GM10266 (cell line): ENCODE measurements around the gene TIMP4.

Experiments used
- DNase-seq: peaks from one replicate; pipeline ENCODE4 v3.0.0; 2012; ENCODE audit errors: extremely low spot score
- TF ChIP-seq, protein P1 (sequence below): IDR thresholded peaks from 2 replicates; pipeline ENCODE4 v1.5.1; 2012; ENCODE audit warnings: mild to moderate bottlenecking, low read depth; ENCODE audit not compliant: control insufficient read depth, insufficient read depth; ENCODE audit errors: missing control alignments

Gene TIMP4

DNA sequence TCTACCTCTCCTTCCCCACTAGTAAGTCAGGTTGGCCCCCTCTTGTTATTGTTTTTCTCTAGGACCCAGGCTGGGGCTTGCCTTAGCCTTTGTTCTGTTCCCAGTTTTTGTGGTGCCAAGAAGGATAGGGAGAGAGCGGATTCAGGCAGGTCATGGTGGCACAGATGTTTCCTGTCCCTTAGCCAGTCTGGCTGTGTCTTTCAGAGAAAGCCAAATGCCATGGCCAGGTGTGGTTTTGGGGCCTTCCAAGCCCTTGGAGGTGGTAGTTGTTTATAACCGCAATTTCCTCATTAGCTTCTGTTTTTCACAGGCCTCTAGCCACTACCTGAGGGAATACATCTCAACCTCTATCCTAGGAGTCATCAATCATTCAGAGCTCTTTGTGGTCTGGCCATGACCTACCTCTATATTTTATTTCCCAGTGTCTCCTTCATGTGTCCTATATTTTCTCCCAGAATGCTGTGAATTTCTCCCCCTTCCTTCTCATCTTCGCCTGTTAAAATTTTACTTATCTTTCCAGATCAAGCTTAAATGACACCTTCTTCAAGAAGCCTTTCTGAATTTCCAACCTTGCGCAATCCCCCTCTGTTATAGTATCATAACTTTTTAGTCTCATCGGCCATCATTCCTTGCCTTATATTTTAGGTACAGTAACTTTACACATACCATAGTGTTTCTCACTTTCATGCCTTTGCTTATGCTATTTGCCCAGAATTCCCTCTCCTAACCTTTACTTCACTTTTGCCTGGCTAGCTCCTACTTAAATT is 38.2 kb downstream of the TIMP4 start:
- DNase-seq: no peak
- TF ChIP-seq, protein P1, sequence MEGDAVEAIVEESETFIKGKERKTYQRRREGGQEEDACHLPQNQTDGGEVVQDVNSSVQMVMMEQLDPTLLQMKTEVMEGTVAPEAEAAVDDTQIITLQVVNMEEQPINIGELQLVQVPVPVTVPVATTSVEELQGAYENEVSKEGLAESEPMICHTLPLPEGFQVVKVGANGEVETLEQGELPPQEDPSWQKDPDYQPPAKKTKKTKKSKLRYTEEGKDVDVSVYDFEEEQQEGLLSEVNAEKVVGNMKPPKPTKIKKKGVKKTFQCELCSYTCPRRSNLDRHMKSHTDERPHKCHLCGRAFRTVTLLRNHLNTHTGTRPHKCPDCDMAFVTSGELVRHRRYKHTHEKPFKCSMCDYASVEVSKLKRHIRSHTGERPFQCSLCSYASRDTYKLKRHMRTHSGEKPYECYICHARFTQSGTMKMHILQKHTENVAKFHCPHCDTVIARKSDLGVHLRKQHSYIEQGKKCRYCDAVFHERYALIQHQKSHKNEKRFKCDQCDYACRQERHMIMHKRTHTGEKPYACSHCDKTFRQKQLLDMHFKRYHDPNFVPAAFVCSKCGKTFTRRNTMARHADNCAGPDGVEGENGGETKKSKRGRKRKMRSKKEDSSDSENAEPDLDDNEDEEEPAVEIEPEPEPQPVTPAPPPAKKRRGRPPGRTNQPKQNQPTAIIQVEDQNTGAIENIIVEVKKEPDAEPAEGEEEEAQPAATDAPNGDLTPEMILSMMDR: no peak

GRCh38 chr3:12117473-12117872 is 41.2 kb downstream of the TIMP4 start:
- TF ChIP-seq, protein P1: no peak
- DNase-seq: no peak

- TF ChIP-seq, protein P1: no peak
- DNase-seq: no peak
These were observed 41.8 kb downstream of the TIMP4 start for GRCh38 chr3:12116870-12117269.

DNA sequence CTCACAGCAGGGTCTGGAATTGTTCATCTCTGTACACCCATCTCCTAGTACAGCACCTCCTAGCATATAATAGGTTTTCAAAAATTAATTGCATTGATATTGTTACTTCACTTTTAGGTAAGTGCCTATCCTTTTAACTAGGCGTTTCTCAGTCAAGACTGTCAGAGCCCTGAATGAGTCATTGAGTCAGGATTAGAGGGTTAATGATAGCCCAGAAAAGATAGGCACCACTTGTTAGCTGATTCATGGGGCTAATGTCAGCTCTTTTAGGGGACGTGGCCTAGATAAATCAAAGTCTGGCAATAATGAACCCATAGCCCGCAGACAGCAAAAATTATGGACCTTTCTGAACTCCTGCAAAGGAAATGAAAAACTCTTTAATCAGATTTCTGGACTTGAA is 42.9 kb downstream of the TIMP4 start:
- TF ChIP-seq, protein P1: no peak
- no peak for DNase-seq

GRCh38 chr3:12115104-12115503 is 43.6 kb downstream of the TIMP4 start:
- TF ChIP-seq, protein P1: no peak

DNA sequence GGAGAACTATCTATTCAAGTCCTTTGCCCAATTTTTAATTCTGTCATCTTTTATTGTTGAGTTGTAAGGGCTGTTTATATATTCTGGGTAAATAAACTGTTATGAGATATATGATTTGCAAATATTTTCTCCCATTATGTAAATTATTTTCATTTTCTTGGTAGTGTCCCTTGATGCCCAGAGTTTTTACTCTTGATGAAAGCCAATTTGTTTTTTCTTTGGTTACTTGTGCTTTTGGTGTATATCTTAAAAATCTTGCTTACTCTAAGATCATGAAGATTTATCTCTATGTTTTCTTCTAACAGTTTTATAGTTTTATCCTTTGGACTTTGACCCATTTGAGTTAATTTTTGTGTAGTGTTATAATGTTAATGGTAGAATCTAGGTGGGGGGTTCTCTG is 44.5 kb downstream of the TIMP4 start:
- TF ChIP-seq, protein P1: no peak
- no peak for DNase-seq

More at GRCh38 chr3:12115104-12115503, 43.6 kb downstream of the TIMP4 start:
- DNase-seq: no peak

DNA sequence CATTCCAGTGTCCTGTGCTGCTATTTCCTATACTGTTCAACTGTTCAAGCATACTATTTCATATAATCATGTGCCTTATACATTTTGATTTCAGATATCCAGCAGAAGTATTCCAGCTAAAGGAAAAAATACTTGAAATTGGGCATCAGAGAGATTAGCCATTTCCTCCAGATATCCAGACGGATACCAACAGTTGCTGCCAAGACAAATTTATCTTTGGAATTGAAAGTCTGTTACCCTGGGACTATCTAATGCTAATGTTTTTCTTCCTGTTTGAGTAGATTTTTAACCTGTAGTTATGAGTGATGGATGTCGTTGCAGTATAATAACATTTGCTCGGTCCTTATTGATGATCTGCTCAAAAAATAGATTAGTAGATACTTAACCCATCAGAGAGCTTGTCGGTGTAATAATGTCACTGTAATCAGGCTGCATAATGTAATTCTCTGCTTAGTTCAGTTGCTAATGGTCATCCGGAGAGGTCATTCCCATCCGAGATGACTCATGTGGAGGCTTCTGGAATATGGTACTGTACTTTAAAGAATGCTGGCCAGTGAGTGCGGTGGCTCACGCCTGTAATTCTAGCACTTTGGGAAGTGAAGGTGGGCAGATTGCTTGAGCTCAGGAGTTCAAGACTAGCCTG is 51.5 kb downstream of the TIMP4 start:
- no peak for DNase-seq
- TF ChIP-seq, protein P1: no peak
